Astrocyte (in vitro differentiated cells and primary cell): ENCODE data around the gene FLCN.

Source experiments
- EZH2 ChIP-seq: IDR thresholded peaks from 2 replicates; pipeline ENCODE4 v1.6.1; 2012; ENCODE audit warnings: mild to moderate bottlenecking, low read length, inconsistent platforms; ENCODE audit not compliant: insufficient read depth
- TF ChIP-seq, protein P1 (sequence below): IDR thresholded peaks from 2 replicates; pipeline ENCODE4 v1.5.1; 2011; ENCODE audit warnings: low read depth, mild to moderate bottlenecking, inconsistent platforms, low read length, moderate library complexity; ENCODE audit not compliant: insufficient read depth

DNA sequence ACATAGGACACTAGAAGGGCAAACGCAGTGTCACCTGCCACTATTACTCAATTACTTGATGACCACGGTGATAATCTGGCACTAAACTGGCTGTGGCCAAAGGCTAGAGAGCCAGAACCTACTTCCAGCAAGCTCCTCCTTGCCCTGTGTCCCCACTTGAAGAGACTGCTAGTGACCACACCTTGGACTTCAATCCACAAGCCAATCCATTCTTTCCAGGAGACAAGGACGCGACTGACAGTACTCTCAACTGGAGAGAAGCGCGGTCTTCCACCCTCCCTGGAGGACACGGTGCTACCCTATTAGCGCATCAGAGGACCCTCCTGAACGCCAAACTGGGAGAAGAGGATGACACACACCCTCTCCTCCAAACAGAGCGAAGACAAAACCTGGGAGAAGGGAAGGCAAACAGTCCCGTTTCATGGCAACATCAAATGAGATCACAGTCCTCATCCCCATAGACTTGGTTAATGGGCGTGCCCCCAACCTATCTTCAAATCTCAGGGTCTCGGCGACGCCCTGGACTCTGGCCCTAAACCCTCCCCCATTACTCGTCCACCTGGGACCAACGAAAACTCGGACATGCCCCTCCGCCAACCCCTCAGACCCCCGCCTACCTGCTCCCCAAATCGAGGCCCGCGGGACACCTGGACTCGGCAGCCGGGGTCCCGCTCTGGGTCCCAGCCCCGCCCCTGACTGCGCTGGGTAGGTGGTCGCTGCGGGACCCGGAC is 508 bp downstream of the FLCN start:
- TF ChIP-seq, protein P1, sequence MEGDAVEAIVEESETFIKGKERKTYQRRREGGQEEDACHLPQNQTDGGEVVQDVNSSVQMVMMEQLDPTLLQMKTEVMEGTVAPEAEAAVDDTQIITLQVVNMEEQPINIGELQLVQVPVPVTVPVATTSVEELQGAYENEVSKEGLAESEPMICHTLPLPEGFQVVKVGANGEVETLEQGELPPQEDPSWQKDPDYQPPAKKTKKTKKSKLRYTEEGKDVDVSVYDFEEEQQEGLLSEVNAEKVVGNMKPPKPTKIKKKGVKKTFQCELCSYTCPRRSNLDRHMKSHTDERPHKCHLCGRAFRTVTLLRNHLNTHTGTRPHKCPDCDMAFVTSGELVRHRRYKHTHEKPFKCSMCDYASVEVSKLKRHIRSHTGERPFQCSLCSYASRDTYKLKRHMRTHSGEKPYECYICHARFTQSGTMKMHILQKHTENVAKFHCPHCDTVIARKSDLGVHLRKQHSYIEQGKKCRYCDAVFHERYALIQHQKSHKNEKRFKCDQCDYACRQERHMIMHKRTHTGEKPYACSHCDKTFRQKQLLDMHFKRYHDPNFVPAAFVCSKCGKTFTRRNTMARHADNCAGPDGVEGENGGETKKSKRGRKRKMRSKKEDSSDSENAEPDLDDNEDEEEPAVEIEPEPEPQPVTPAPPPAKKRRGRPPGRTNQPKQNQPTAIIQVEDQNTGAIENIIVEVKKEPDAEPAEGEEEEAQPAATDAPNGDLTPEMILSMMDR = no peak
- no peak for TF ChIP-seq EZH2
